HCT116 (cell line): Measurements from ENCODE around the gene SLC5A1.
A peak's percentile ranks its signal among the peaks of the same experiment; 100 is the strongest.
"Not testable (repeated sequence)": the region's sequence is repeated elsewhere in the genome, so short reads cannot be mapped to it uniquely, and the experiment has no call there.

Experiments used
- EGR1 ChIP-seq: IDR thresholded peaks from 2 replicates; pipeline ENCODE4 v1.6.1; 2012; ENCODE audit warnings: low read depth
- EZH2 ChIP-seq: fragments of 200-600 bp; sonication (generic); IDR thresholded peaks from 2 replicates; pipeline ENCODE4 v1.6.1; 2017; ENCODE audit warnings: antibody characterized with exemption, mixed run types
- POLR2A ChIP-seq: IDR thresholded peaks from 2 replicates; pipeline ENCODE4 v1.7.0; 2011; ENCODE audit warnings: borderline replicate concordance; ENCODE audit not compliant: insufficient read depth, insufficient read length; ENCODE audit errors: extremely low read depth
- TCF7L2 ChIP-seq: IDR thresholded peaks from 2 replicates; pipeline ENCODE4 v1.7.0; 2011; ENCODE audit warnings: borderline replicate concordance, inconsistent platforms; ENCODE audit not compliant: insufficient read depth, insufficient read length; ENCODE audit errors: extremely low read depth
- TF ChIP-seq, protein P1 (sequence below): IDR thresholded peaks from 2 replicates; pipeline ENCODE4 v1.6.1; 2012
- TF ChIP-seq, protein P2 (sequence below), 3 experiments: fragments of 200-600 bp in 1 of 3; sonication (generic) in 1 of 3; IDR thresholded peaks in 2 of 3; conservative IDR thresholded peaks in 1 of 3; 2 replicates each; pipeline ENCODE4 v1.5.1; 2012 to 2017; ENCODE audit warnings: low read depth in 2 of 3, low read length in 2 of 3, antibody characterized with exemption in 1 of 3, borderline replicate concordance in 1 of 3, control low read depth in 1 of 3, mild to moderate bottlenecking in 1 of 3, mixed read lengths in 1 of 3, mixed run types in 1 of 3, moderate library complexity in 1 of 3; ENCODE audit not compliant: insufficient read depth in 1 of 3

DNA sequence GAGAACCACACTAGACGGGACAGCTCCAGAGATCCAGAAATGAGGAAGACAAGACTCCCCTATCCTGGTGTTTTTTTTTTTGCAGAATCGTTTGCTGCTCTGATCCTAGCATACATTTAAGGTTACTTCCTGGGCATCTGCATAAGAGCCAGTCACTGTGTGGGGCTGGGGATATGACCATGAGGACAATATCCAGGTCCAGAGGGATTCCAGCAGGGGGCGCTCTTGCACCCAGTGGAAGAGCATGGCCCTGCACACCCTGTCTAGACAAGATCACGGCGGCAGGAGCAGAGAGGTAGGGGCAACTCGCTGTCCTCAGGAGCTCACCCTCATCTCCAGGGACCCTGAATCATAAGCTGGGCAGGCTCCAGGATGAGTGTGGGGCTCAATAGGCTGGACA, 97.6 kb downstream of the SLC5A1 start:
- TF ChIP-seq EZH2, EGR1, TCF7L2, POLR2A: not testable (repeated sequence)
- TF ChIP-seq, protein P1, sequence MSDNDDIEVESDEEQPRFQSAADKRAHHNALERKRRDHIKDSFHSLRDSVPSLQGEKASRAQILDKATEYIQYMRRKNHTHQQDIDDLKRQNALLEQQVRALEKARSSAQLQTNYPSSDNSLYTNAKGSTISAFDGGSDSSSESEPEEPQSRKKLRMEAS, result not testable (repeated sequence)
- TF ChIP-seq, protein P2, sequence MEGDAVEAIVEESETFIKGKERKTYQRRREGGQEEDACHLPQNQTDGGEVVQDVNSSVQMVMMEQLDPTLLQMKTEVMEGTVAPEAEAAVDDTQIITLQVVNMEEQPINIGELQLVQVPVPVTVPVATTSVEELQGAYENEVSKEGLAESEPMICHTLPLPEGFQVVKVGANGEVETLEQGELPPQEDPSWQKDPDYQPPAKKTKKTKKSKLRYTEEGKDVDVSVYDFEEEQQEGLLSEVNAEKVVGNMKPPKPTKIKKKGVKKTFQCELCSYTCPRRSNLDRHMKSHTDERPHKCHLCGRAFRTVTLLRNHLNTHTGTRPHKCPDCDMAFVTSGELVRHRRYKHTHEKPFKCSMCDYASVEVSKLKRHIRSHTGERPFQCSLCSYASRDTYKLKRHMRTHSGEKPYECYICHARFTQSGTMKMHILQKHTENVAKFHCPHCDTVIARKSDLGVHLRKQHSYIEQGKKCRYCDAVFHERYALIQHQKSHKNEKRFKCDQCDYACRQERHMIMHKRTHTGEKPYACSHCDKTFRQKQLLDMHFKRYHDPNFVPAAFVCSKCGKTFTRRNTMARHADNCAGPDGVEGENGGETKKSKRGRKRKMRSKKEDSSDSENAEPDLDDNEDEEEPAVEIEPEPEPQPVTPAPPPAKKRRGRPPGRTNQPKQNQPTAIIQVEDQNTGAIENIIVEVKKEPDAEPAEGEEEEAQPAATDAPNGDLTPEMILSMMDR (IDR thresholded peaks at IDR 0.05 in 2 of 3, conservative IDR thresholded peaks at IDR 0.05 in 1 of 3; ENCODE audit: borderline replicate concordance in 1 of 3, insufficient read depth in 1 of 3, low read depth in 2 of 3, low read length in 2 of 3), result peak; percentile 11 to 40 (median 37); a peak in 3 of 6 replicates
